Measurements from ENCODE around the gene DUT.

The DUT gene

GRCh38 chr15:48334260-48334659 lies 3.0 kb downstream of the DUT start:
- Histone ChIP-seq H3K79me2 (ENCODE audit: insufficient read depth, low read length) (peaks cover 72% of the 10 kb centered on the region), H3K27ac (ENCODE audit: low read depth, low read length) (no peak overlapping the region), H3K9me2 (replicated peaks; ENCODE audit: insufficient read depth, low read length) (no peaks in the 10 kb centered on the region), H4K20me1 (ENCODE audit: low read depth, low read length) (peaks cover 37% of the 10 kb centered on the region), H3K9me3 (ENCODE audit: insufficient read depth, low read length) (no peaks in the 10 kb centered on the region), H3K36me3 (ENCODE audit: low read length) (peaks cover 36% of the 10 kb centered on the region), H3K9ac (ENCODE audit: low read length) (peak overlapping the region; percentile 99), H3F3A (ENCODE audit: insufficient read depth) (peaks cover 6% of the 10 kb centered on the region; the same call in 1 of the 2 replicates), H3K27me3 (ENCODE audit: low read length) (no peaks in the 10 kb centered on the region), H3K4me3 (ENCODE audit: insufficient read depth, low read length, poor library complexity, severe bottlenecking) (peak overlapping the region; percentile 95), H3K4me2 (ENCODE audit: low read depth, low read length, poor library complexity, severe bottlenecking) (peak overlapping the region; percentile 94), H2AFZ (ENCODE audit: low read depth, low read length, severe bottlenecking) (no peak overlapping the region)
- TF ChIP-seq EZH2phosphoT487 (conservative IDR thresholded peaks at IDR 0.05; ENCODE audit: low read length) = no peak
- TF ChIP-seq, protein P1, sequence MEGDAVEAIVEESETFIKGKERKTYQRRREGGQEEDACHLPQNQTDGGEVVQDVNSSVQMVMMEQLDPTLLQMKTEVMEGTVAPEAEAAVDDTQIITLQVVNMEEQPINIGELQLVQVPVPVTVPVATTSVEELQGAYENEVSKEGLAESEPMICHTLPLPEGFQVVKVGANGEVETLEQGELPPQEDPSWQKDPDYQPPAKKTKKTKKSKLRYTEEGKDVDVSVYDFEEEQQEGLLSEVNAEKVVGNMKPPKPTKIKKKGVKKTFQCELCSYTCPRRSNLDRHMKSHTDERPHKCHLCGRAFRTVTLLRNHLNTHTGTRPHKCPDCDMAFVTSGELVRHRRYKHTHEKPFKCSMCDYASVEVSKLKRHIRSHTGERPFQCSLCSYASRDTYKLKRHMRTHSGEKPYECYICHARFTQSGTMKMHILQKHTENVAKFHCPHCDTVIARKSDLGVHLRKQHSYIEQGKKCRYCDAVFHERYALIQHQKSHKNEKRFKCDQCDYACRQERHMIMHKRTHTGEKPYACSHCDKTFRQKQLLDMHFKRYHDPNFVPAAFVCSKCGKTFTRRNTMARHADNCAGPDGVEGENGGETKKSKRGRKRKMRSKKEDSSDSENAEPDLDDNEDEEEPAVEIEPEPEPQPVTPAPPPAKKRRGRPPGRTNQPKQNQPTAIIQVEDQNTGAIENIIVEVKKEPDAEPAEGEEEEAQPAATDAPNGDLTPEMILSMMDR (IDR thresholded peaks at IDR 0.05; ENCODE audit: insufficient read depth, low read length, poor library complexity, severe bottlenecking) = no peak

GRCh38 chr15:48336940-48337339 lies 5.7 kb downstream of the DUT start:
- H3K9me3 ChIP-seq (ENCODE audit: insufficient read depth, low read length) = no peaks in the 10 kb centered on the region
- TF ChIP-seq, protein P1 (IDR thresholded peaks at IDR 0.05; ENCODE audit: insufficient read depth, low read length, poor library complexity, severe bottlenecking) = peak; percentile 33
- TF ChIP-seq EZH2phosphoT487 (conservative IDR thresholded peaks at IDR 0.05; ENCODE audit: low read length) = no peak
- H3K9ac ChIP-seq (ENCODE audit: low read length) = no peak overlapping the region
- no peak overlapping the region for H3K4me2 ChIP-seq (ENCODE audit: low read depth, low read length, poor library complexity, severe bottlenecking)
- H3F3A ChIP-seq (ENCODE audit: insufficient read depth) = peaks cover 22% of the 10 kb centered on the region
- H3K27me3 ChIP-seq (ENCODE audit: low read length) = no peaks in the 10 kb centered on the region
- peaks cover 55% of the 10 kb centered on the region for H3K79me2 ChIP-seq (ENCODE audit: insufficient read depth, low read length)
- H2AFZ ChIP-seq (ENCODE audit: low read depth, low read length, severe bottlenecking) = no peak overlapping the region
- peaks cover 55% of the 10 kb centered on the region for H3K36me3 ChIP-seq (ENCODE audit: low read length)
- peaks cover 41% of the 10 kb centered on the region for H4K20me1 ChIP-seq (ENCODE audit: low read depth, low read length)
- no peak overlapping the region for H3K4me3 ChIP-seq (ENCODE audit: insufficient read depth, low read length, poor library complexity, severe bottlenecking)
- no peak overlapping the region for H3K27ac ChIP-seq (ENCODE audit: low read depth, low read length)
- H3K9me2 ChIP-seq (replicated peaks; ENCODE audit: insufficient read depth, low read length) = no peaks in the 10 kb centered on the region

DNA sequence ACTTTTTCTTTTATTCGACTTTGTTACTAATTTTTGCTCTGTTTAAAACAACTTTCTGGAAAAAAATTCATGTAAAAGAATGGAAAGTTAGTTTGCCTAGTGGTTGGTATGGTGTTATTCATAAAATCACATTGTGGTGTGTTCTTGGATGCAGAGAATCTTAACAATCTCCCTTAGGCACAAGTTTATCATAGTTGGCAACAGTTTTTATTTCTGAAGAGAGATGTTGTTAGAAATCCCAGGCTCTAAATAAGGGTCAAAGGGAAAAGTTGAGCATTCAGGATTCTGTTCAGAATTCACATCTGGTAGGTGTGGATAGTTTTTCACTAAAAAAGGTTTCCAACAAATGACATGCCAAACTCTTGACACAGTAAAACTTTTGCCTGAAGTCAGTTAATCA lies 6.4 kb downstream of the DUT start:
- no peaks in the 10 kb centered on the region for H3K27me3 ChIP-seq (ENCODE audit: low read length)
- H3K9ac ChIP-seq (ENCODE audit: low read length) = no peak overlapping the region
- no peak for TF ChIP-seq EZH2phosphoT487 (conservative IDR thresholded peaks at IDR 0.05; ENCODE audit: low read length)
- TF ChIP-seq, protein P1 (IDR thresholded peaks at IDR 0.05; ENCODE audit: insufficient read depth, low read length, poor library complexity, severe bottlenecking) = no peak
- H3F3A ChIP-seq (ENCODE audit: insufficient read depth) = peaks cover 28% of the 10 kb centered on the region
- H4K20me1 ChIP-seq (ENCODE audit: low read depth, low read length) = peaks cover 41% of the 10 kb centered on the region
- H3K4me3 ChIP-seq (ENCODE audit: insufficient read depth, low read length, poor library complexity, severe bottlenecking) = no peak overlapping the region
- peaks cover 62% of the 10 kb centered on the region for H3K36me3 ChIP-seq (ENCODE audit: low read length)
- no peaks in the 10 kb centered on the region for H3K9me2 ChIP-seq (replicated peaks; ENCODE audit: insufficient read depth, low read length)
- no peaks in the 10 kb centered on the region for H3K9me3 ChIP-seq (ENCODE audit: insufficient read depth, low read length)
- H3K4me2 ChIP-seq (ENCODE audit: low read depth, low read length, poor library complexity, severe bottlenecking) = no peak overlapping the region
- no peak overlapping the region for H2AFZ ChIP-seq (ENCODE audit: low read depth, low read length, severe bottlenecking)
- H3K27ac ChIP-seq (ENCODE audit: low read depth, low read length) = no peak overlapping the region
- peaks cover 49% of the 10 kb centered on the region for H3K79me2 ChIP-seq (ENCODE audit: insufficient read depth, low read length)
